GM18505 (cell line): ENCODE measurements around the gene NEDD4L.
A peak's percentile ranks its signal among the peaks of the same experiment; 100 is the strongest.

Experiments used
- ATAC-seq: cut with Tn5 transposase; IDR thresholded peaks from one replicate; pipeline ENCODE4 v1.9.1; 2021; ENCODE audit not compliant: unreplicated experiment
- POLR2A ChIP-seq: IDR thresholded peaks from 4 replicates; pipeline ENCODE4 v1.6.1; 2011; ENCODE audit warnings: borderline replicate concordance; ENCODE audit not compliant: insufficient read depth, insufficient read length; ENCODE audit errors: extremely low read depth

Gene NEDD4L

GRCh38 chr18:58211510-58211909 is 167.5 kb downstream of the NEDD4L start:
- ATAC-seq = no peak
- no peak for TF ChIP-seq POLR2A

GRCh38 chr18:58212274-58212673 is 168.2 kb downstream of the NEDD4L start:
- ATAC-seq = no peak
- no peak for TF ChIP-seq POLR2A

- no peak for ATAC-seq
- no peak for TF ChIP-seq POLR2A
Measured at GRCh38 chr18:58213440-58213839, 169.4 kb downstream of the NEDD4L start.

GRCh38 chr18:58215011-58215410 is 171.0 kb downstream of the NEDD4L start:
- TF ChIP-seq POLR2A = no peak
- no peak for ATAC-seq

- no peak for TF ChIP-seq POLR2A
- ATAC-seq = no peak
Measured at GRCh38 chr18:58216071-58216481, 172.1 kb downstream of the NEDD4L start.

GRCh38 chr18:58217052-58217451 is 173.0 kb downstream of the NEDD4L start:
- no peak for ATAC-seq
- TF ChIP-seq POLR2A = no peak

GRCh38 chr18:58218117-58218516 is 174.1 kb downstream of the NEDD4L start:
- no peak for ATAC-seq
- TF ChIP-seq POLR2A = no peak

GRCh38 chr18:58221060-58221725 is 177.2 kb downstream of the NEDD4L start:
- no peak for ATAC-seq
- TF ChIP-seq POLR2A = no peak

- TF ChIP-seq POLR2A = no peak
- ATAC-seq = no peak
Measured at GRCh38 chr18:58222432-58223125, 178.6 kb downstream of the NEDD4L start.

GRCh38 chr18:58223717-58224424 is 179.8 kb downstream of the NEDD4L start:
- no peak for ATAC-seq
- TF ChIP-seq POLR2A = no peak

- no peak for TF ChIP-seq POLR2A
- no peak for ATAC-seq
Measured at GRCh38 chr18:58224425-58224750, 180.4 kb downstream of the NEDD4L start.

GRCh38 chr18:58225101-58225500 is 181.1 kb downstream of the NEDD4L start:
- ATAC-seq = peak; percentile 83
- TF ChIP-seq POLR2A = no peak

GRCh38 chr18:58226429-58226828 is 182.4 kb downstream of the NEDD4L start:
- no peak for TF ChIP-seq POLR2A
- ATAC-seq = no peak
